Muscle of leg (tissue), 11 donors: ENCODE measurements around the gene HGS. TPM values are rescaled to one million over a fixed set of nuclear protein-coding genes. Genes with fewer than 3 reads are reported as not detected.

Experiments
- DNase-seq: peaks from one replicate; pipeline ENCODE4 v3.0.0; 2013
- H3K27ac ChIP-seq: one replicate; pipeline ENCODE4 v1.5.1; 2013; ENCODE audit warnings: mild to moderate bottlenecking, low read length, control low read depth
- H3K27me3 ChIP-seq: one replicate; pipeline ENCODE4 v1.6.1; 2013; ENCODE audit warnings: low read length; ENCODE audit not compliant: control insufficient read depth, insufficient read depth
- H3K36me3 ChIP-seq: one replicate; pipeline ENCODE4 v1.6.1; 2013; ENCODE audit warnings: low read length; ENCODE audit not compliant: control insufficient read depth, insufficient read depth
- H3K4me1 ChIP-seq: one replicate; pipeline ENCODE4 v1.6.1; 2013; ENCODE audit warnings: low read length; ENCODE audit not compliant: control insufficient read depth, insufficient read depth
- H3K4me3 ChIP-seq: one replicate; pipeline ENCODE4 v1.5.1; 2013; ENCODE audit warnings: low read length, control low read depth
- H3K9me3 ChIP-seq: replicated peaks from 2 replicates; pipeline ENCODE4 v1.6.1; 2013; ENCODE audit warnings: low read depth, low read length; ENCODE audit not compliant: control insufficient read depth
- WGBS: methylation state at CpG from one replicate; pipeline ENCODE4 v1.1.5; 2013; ENCODE audit warnings: missing lambda C conversion rate; ENCODE audit not compliant: insufficient coverage; 5-methylcytosine and 5-hydroxymethylcytosine counted together
- polyA plus RNA-seq, 8 donors: library from polyadenylated mRNA; unstranded; fragments of 120-200 nt; gene quantifications; one replicate each; pipeline versions ENCODE4 v1.2.1 to v1.2.3, GENCODE V29; 2013; ENCODE audit warnings: inconsistent platforms in 1 of 8, low replicate concordance in 1 of 8; ENCODE audit not compliant: insufficient read length in 8 of 8, insufficient read depth in 1 of 8
- total RNA-seq: library from RNA; stranded (reverse); fragments of 120-200 nt; gene quantifications from one replicate; pipeline ENCODE4 v1.2.4, GENCODE V29; 2013

Gene HGS
- total and polyA plus RNA-seq, 9 donors: 32.0 to 64.8 (median 47.4) TPM

GRCh38 chr17:81741594-81742452 lies 58.0 kb downstream of the HGS start:
- peaks cover 15% of the 10 kb centered on the region for H3K27me3 ChIP-seq
- no peak overlapping the region for H3K4me3 ChIP-seq
- no peaks in the 10 kb centered on the region for H3K36me3 ChIP-seq
- WGBS: 37% methylated on average over 19 of the region's 26 CpGs
- no peak for DNase-seq
- H3K27ac ChIP-seq: no peak overlapping the region
- H3K9me3 ChIP-seq: no peaks in the 10 kb centered on the region
- H3K4me1 ChIP-seq: peaks cover 8% of the 10 kb centered on the region

Other genes starting within 250 kb of the HGS start
- gene ACTG1, start 171.2 kb upstream of the HGS start, total RNA-seq: 810 TPM
- 1,000 to 10,000 TPM; 1,113 to 1,698 (median 1,529) TPM for gene ACTG1, start 171.2 kb upstream of the HGS start, polyA plus RNA-seq
- gene FSCN2, start 155.6 kb upstream of the HGS start, total RNA-seq: 2.8 TPM
- gene FSCN2, start 155.6 kb upstream of the HGS start, polyA plus RNA-seq: 1 to 10 TPM; 1.7 to 4.8 (median 2.5) TPM
- 12.9 TPM for gene FAAP100, start 131.7 kb upstream of the HGS start, total RNA-seq
- gene FAAP100, start 131.7 kb upstream of the HGS start, polyA plus RNA-seq: 10 to 100 TPM; 16.3 to 25.9 (median 20.7) TPM
- gene NPLOC4, start 46.9 kb upstream of the HGS start, total RNA-seq: 31.9 TPM
- gene NPLOC4, start 46.9 kb upstream of the HGS start, polyA plus RNA-seq: 10 to 100 TPM; 47.4 to 66.2 (median 50.4) TPM
- gene TSPAN10, start 46.8 kb upstream of the HGS start, total RNA-seq: 0.53 TPM
- 1 to 10 TPM in 5 of 8 donors, under 1 TPM in 3; 0.68 to 1.7 (median 1.2) TPM for gene TSPAN10, start 46.8 kb upstream of the HGS start, polyA plus RNA-seq
- 2.6 TPM for gene PDE6G, start 27.5 kb upstream of the HGS start, total RNA-seq
- gene PDE6G, start 27.5 kb upstream of the HGS start, polyA plus RNA-seq: 1 to 10 TPM; 1.9 to 5.8 (median 3.7) TPM
- gene OXLD1, start 17.4 kb upstream of the HGS start, total RNA-seq: 21.8 TPM
- gene OXLD1, start 17.4 kb upstream of the HGS start, polyA plus RNA-seq: 10 to 100 TPM in 7 of 8 donors, 1 to 10 TPM in 1; 9.9 to 15.6 (median 11.4) TPM
- 9.1 TPM for gene CCDC137, start 17.3 kb upstream of the HGS start, total RNA-seq
- gene CCDC137, start 17.3 kb upstream of the HGS start, polyA plus RNA-seq: 10 to 100 TPM; 13.9 to 18.0 (median 15.6) TPM
- gene ARL16, start 214 bp upstream of the HGS start, total RNA-seq: 32.9 TPM
- gene ARL16, start 214 bp upstream of the HGS start, polyA plus RNA-seq: 10 to 100 TPM; 25.1 to 36.8 (median 31.1) TPM
- 10.2 TPM for gene MRPL12, start 19.4 kb downstream of the HGS start, total RNA-seq
- 10 to 100 TPM; 49.7 to 65.8 (median 58.8) TPM for gene MRPL12, start 19.4 kb downstream of the HGS start, polyA plus RNA-seq
- gene SLC25A10, start 28.3 kb downstream of the HGS start, total RNA-seq: 4.3 TPM
- 1 to 10 TPM; 3.3 to 5.3 (median 4.2) TPM for gene SLC25A10, start 28.3 kb downstream of the HGS start, polyA plus RNA-seq
- not detected for gene GCGR, start 120.1 kb downstream of the HGS start, total RNA-seq
- under 1 TPM in 4 of 8 donors, not detected in 4; 0.10 to 0.21 (median 0.18) TPM for gene GCGR, start 120.1 kb downstream of the HGS start, polyA plus RNA-seq
- gene MCRIP1, start 149.3 kb downstream of the HGS start, total RNA-seq: 113 TPM
- 100 to 1,000 TPM; 123 to 147 (median 134) TPM for gene MCRIP1, start 149.3 kb downstream of the HGS start, polyA plus RNA-seq
- 43.4 TPM for gene PPP1R27, start 151.0 kb downstream of the HGS start, total RNA-seq
- 10 to 100 TPM; 14.6 to 57.4 (median 28.8) TPM for gene PPP1R27, start 151.0 kb downstream of the HGS start, polyA plus RNA-seq
- gene P4HB, start 176.5 kb downstream of the HGS start, total RNA-seq: 385 TPM
- 100 to 1,000 TPM; 383 to 577 (median 450) TPM for gene P4HB, start 176.5 kb downstream of the HGS start, polyA plus RNA-seq
- gene ARHGDIA, start 187.3 kb downstream of the HGS start, total RNA-seq: 86.0 TPM
- 100 to 1,000 TPM; 145 to 236 (median 190) TPM for gene ARHGDIA, start 187.3 kb downstream of the HGS start, polyA plus RNA-seq
- 72.6 TPM for gene ALYREF, start 207.6 kb downstream of the HGS start, total RNA-seq
- 10 to 100 TPM; 56.0 to 80.0 (median 70.8) TPM for gene ALYREF, start 207.6 kb downstream of the HGS start, polyA plus RNA-seq
- 113 TPM for gene ANAPC11, start 207.7 kb downstream of the HGS start, total RNA-seq
- 100 to 1,000 TPM; 104 to 140 (median 113) TPM for gene ANAPC11, start 207.7 kb downstream of the HGS start, polyA plus RNA-seq
- gene NPB, start 218.2 kb downstream of the HGS start, total RNA-seq: 2.0 TPM
- gene NPB, start 218.2 kb downstream of the HGS start, polyA plus RNA-seq: under 1 TPM; 0.22 to 0.82 (median 0.66) TPM
- 9.0 TPM for gene PCYT2, start 227.4 kb downstream of the HGS start, total RNA-seq
- gene PCYT2, start 227.4 kb downstream of the HGS start, polyA plus RNA-seq: 10 to 100 TPM in 6 of 8 donors, 1 to 10 TPM in 2; 9.4 to 12.6 (median 11.2) TPM
- gene SIRT7, start 234.2 kb downstream of the HGS start, total RNA-seq: 6.0 TPM
- gene SIRT7, start 234.2 kb downstream of the HGS start, polyA plus RNA-seq: 1 to 10 TPM; 6.5 to 9.7 (median 8.4) TPM
- gene MAFG, start 243.7 kb downstream of the HGS start, total RNA-seq: 8.2 TPM
- gene MAFG, start 243.7 kb downstream of the HGS start, polyA plus RNA-seq: 10 to 100 TPM; 11.7 to 18.1 (median 16.7) TPM